CD4-positive, alpha-beta T cell treated with Interleukin-17A for 1 hour (primary cell): ENCODE data around the gene RNU6-1.

Experiments used
- DNase-seq: peaks from one replicate; pipeline ENCODE4 v3.0.0-alpha.2; 2020

The RNU6-1 gene

GRCh38 chr15:67794832-67795574 is 44.8 kb downstream of the RNU6-1 start:
- no peak for DNase-seq

DNA sequence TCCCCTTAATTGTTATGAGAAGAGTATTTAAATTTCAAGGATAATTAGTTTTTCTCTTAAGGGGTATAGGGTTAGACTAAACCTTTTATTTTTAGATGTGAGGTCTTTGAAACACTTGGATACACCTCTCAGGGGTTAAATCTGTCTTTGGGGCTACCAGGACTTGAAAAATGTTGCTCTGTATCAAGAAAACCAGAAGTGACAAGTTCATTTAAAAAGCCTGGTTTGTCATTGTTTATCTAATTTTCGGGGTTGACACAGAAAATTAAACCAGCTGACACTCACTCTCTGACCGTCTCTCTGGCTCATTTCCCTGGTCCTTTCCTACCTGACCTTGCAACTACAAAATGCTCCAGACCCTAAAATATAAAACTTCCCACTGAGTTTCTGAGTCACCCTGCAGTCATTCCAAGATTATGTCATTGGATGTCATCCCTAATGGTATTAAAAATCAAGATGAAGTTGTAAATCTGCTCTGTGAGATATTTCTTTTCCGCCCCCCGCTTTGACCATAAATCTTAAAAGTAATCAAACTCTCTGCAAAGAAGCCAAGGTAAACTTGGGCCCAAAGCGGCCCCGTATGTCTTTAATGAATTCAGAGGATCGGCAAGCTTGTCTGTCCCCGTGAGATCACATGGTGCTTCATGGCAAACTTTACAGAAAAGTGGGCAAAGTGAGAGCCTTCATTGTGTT is 47.4 kb downstream of the RNU6-1 start:
- no peak for DNase-seq

DNA sequence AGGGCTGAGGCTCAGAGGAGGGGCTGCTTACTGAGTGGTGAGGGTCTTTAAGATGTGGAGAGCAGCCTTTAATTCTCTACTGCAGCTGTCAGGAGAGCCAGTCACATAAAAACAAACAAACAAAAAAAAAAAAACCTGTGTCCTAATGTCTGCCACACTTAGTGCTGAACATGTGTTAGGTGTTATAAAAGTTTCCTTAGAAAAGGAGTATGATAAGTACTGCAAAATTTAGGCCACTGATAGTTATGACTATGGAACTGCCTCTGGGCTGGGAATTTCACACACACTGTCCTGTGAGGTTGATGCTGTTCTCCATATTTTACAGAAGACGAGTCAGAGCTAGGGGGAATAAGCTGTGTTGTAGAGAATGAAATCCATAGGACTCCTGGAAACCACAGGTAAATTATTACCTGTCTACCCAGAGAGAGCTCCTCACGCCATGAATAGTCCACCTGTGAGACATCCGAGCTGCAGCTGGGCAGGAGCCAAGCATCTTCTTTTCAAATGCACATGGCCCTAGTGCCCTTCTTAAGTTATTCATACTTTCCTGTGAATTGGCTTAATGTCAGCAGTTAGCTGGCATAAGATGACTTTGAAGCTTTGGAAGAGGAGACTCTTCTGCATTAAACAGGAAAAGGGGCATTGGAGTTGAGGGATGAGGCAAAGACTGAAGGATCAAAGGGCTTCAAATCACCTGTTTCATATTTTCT is 49.1 kb downstream of the RNU6-1 start:
- no peak for DNase-seq
